SHP77 (cell line): ENCODE results near the gene TCIRG1.
"Not testable (repeated sequence)": the region's sequence is repeated elsewhere in the genome, so short reads cannot be mapped to it uniquely, and the experiment has no call there.

ENCODE experiments used
- DNase-seq, 2 experiments: peaks; one replicate each; lab custom pipeline; 2025; lab: John Stamatoyannopoulos, UW

Gene TCIRG1

GRCh38 chr11:68038718-68039525, at the start of gene TCIRG1:
Gene TCIRG1 (plus strand): TSS chr11:68039025. CDS start chr11:68041272, 2,247 bp downstream.
- DNase-seq: peak; percentile 71 to 76

- DNase-seq: not testable (repeated sequence)
Observed at GRCh38 chr11:67990546-67991346, 48.1 kb upstream of the TCIRG1 start.

- not testable (repeated sequence) for DNase-seq
Observed at GRCh38 chr11:67991347-67992121, 47.3 kb upstream of the TCIRG1 start.

GRCh38 chr11:67993821-67994220, 45.0 kb upstream of the TCIRG1 start:
- peak; percentile 65 to 84 for DNase-seq

- DNase-seq: not testable (repeated sequence)
Observed at GRCh38 chr11:67994387-67994786, 44.4 kb upstream of the TCIRG1 start.

- DNase-seq: not testable (repeated sequence)
Observed at GRCh38 chr11:67995129-67995528, 43.7 kb upstream of the TCIRG1 start.

- not testable (repeated sequence) for DNase-seq
Observed at GRCh38 chr11:67995579-67995978, 43.2 kb upstream of the TCIRG1 start.

- no peak for DNase-seq
Observed at GRCh38 chr11:67996051-67996450, 42.8 kb upstream of the TCIRG1 start.

- DNase-seq: peak; percentile 54 to 66
Observed at GRCh38 chr11:67996622-67997474, 42.0 kb upstream of the TCIRG1 start.

- no peak for DNase-seq
Observed at GRCh38 chr11:67997475-67997921, 41.3 kb upstream of the TCIRG1 start.

- DNase-seq: peak in 1 of 2 experiments; percentile 22
Observed at GRCh38 chr11:67998150-67999045, 40.4 kb upstream of the TCIRG1 start.

- no peak for DNase-seq
Observed at GRCh38 chr11:67999201-67999629, 39.6 kb upstream of the TCIRG1 start.

GRCh38 chr11:67999704-68000103, 39.1 kb upstream of the TCIRG1 start:
- DNase-seq: no peak

- DNase-seq: no peak
Observed at GRCh38 chr11:68002575-68002937, 36.3 kb upstream of the TCIRG1 start.

GRCh38 chr11:68002938-68003845, 35.6 kb upstream of the TCIRG1 start:
- DNase-seq: no peak

- peak; percentile 41 to 84 for DNase-seq
Observed at GRCh38 chr11:68003846-68004550, 34.8 kb upstream of the TCIRG1 start, which contains the start of gene UNC93B1. Gene UNC93B1 (minus strand): TSS chr11:68004097. CDS start chr11:68004043, 54 bp downstream.

GRCh38 chr11:68004551-68005335, 34.1 kb upstream of the TCIRG1 start:
- no peak for DNase-seq
